GM12864 (cell line): ENCODE data around the gene SFT2D3.

Experiments
- DNase-seq: peaks from one replicate; pipeline ENCODE4 v3.0.0-alpha.2; 2011; ENCODE audit warnings: low read depth
- H3K4me3 ChIP-seq: 2 replicates; pipeline ENCODE4 v1.5.1; 2011; ENCODE audit warnings: mild to moderate bottlenecking, low read depth, low read length, control low read depth
- CTCF ChIP-seq: IDR thresholded peaks from 2 replicates; pipeline ENCODE4 v1.5.1; 2011; ENCODE audit warnings: low read depth, mild to moderate bottlenecking, moderate library complexity, low read length, control low read depth, inconsistent platforms; ENCODE audit errors: missing control alignments

SFT2D3 gene

GRCh38 chr2:127683757-127684156 is 17.5 kb upstream of the SFT2D3 start:
- no peak for TF ChIP-seq CTCF
- DNase-seq, result no peak

GRCh38 chr2:127685410-127686080 is 15.8 kb upstream of the SFT2D3 start:
- DNase-seq, result no peak
- no peak for TF ChIP-seq CTCF

More at GRCh38 chr2:127683757-127684156, 17.5 kb upstream of the SFT2D3 start:
- no peak overlapping the region for H3K4me3 ChIP-seq

GRCh38 chr2:127688405-127688804 is 12.9 kb upstream of the SFT2D3 start:
- H3K4me3 ChIP-seq, result no peak overlapping the region
- no peak for TF ChIP-seq CTCF

More at GRCh38 chr2:127685410-127686080, 15.8 kb upstream of the SFT2D3 start:
- H3K4me3 ChIP-seq, result no peak overlapping the region

GRCh38 chr2:127690696-127691095 is 10.6 kb upstream of the SFT2D3 start:
- H3K4me3 ChIP-seq, result no peak overlapping the region

More at GRCh38 chr2:127688405-127688804, 12.9 kb upstream of the SFT2D3 start:
- no peak for DNase-seq

GRCh38 chr2:127694986-127695385 is 6.3 kb upstream of the SFT2D3 start:
- no peak for TF ChIP-seq CTCF
- DNase-seq, result no peak
- H3K4me3 ChIP-seq, result no peak overlapping the region

More at GRCh38 chr2:127690696-127691095, 10.6 kb upstream of the SFT2D3 start:
- TF ChIP-seq CTCF, result no peak
- DNase-seq, result no peak

- no peak for TF ChIP-seq CTCF
- no peak overlapping the region for H3K4me3 ChIP-seq
- DNase-seq, result no peak
Observed at GRCh38 chr2:127695491-127696472, 5.5 kb upstream of the SFT2D3 start.
